Measurements from ENCODE around the gene TSPYL1.

TSPYL1 gene

DNA sequence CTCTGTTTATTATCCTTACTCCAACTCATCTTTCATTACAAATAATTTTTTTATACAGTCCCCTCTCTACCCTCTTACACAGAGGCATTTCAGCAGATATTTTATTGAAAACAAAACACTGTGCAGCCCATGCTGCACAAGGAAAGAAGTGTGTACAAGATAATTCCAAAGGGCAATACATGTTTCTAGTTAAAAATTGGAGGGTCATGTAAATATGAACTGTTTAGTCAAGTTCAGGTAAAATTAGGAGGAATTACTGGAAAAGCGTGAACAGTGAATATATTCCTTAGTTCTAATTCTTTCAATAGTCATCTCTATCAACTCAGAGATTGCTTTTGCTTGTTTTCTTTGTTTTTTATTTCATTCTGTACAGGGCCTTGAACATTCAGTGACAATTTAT, 27.9 kb upstream of the TSPYL1 start:
- Histone ChIP-seq H3K4me1 (ENCODE audit: control insufficient read depth, insufficient read depth, low read length) (no peaks in the 10 kb centered on the region), H3K9me3 (ENCODE audit: control insufficient read depth, insufficient read depth, low read depth, low read length) (no peaks in the 10 kb centered on the region), H3K36me3 (ENCODE audit: control insufficient read depth in 2 of 2, insufficient read depth in 1 of 2, low read length in 2 of 2) (no peaks in the 10 kb centered on the region), H3K4me3 (ENCODE audit: low read depth, low read length) (no peak overlapping the region), H3K27ac (ENCODE audit: extremely low read depth, low read depth, low read length) (no peak overlapping the region)
- POLR2A ChIA-PET, result interaction anchor here (1.1 kb wide), 1 partner anchor 9 kb away, joined by 3 read pairs; no protein-coding TSS in a partner anchor
- no peak for TF ChIP-seq ZNF324 (tag by site-specific recombination; IDR thresholded peaks at IDR 0.05)
- no peak for TF ChIP-seq SP2 (tag by site-specific recombination; IDR thresholded peaks at IDR 0.05)
- TF ChIP-seq OSR2 (tag by site-specific recombination; IDR thresholded peaks at IDR 0.05), result no peak
- TF ChIP-seq ZFP3 (tag by site-specific recombination; IDR thresholded peaks at IDR 0.05; ENCODE audit: low read depth), result no peak
- no peak for TF ChIP-seq ZNF211 (tag by site-specific recombination; IDR thresholded peaks at IDR 0.05; ENCODE audit: low read depth)
- no peak for TF ChIP-seq ZNF140 (tag by site-specific recombination; IDR thresholded peaks at IDR 0.05)
- no peak for TF ChIP-seq KLF10 (tag by site-specific recombination; IDR thresholded peaks at IDR 0.05)
- no peak for TF ChIP-seq ZNF354C (tag by site-specific recombination; IDR thresholded peaks at IDR 0.05; ENCODE audit: borderline replicate concordance, low read depth)
- TF ChIP-seq, protein P1, sequence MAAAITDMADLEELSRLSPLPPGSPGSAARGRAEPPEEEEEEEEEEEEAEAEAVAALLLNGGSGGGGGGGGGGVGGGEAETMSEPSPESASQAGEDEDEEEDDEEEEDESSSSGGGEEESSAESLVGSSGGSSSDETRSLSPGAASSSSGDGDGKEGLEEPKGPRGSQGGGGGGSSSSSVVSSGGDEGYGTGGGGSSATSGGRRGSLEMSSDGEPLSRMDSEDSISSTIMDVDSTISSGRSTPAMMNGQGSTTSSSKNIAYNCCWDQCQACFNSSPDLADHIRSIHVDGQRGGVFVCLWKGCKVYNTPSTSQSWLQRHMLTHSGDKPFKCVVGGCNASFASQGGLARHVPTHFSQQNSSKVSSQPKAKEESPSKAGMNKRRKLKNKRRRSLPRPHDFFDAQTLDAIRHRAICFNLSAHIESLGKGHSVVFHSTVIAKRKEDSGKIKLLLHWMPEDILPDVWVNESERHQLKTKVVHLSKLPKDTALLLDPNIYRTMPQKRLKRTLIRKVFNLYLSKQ (tag by site-specific recombination; IDR thresholded peaks at IDR 0.05; ENCODE audit: borderline replicate concordance), result no peak
- TF ChIP-seq, protein P2, sequence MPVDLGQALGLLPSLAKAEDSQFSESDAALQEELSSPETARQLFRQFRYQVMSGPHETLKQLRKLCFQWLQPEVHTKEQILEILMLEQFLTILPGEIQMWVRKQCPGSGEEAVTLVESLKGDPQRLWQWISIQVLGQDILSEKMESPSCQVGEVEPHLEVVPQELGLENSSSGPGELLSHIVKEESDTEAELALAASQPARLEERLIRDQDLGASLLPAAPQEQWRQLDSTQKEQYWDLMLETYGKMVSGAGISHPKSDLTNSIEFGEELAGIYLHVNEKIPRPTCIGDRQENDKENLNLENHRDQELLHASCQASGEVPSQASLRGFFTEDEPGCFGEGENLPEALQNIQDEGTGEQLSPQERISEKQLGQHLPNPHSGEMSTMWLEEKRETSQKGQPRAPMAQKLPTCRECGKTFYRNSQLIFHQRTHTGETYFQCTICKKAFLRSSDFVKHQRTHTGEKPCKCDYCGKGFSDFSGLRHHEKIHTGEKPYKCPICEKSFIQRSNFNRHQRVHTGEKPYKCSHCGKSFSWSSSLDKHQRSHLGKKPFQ (tag by site-specific recombination; IDR thresholded peaks at IDR 0.05), result no peak
- TF ChIP-seq ZNF621 (tag by site-specific recombination; IDR thresholded peaks at IDR 0.05), result no peak
- no peak for TF ChIP-seq HOXC10 (CRISPR knock-in tag; IDR thresholded peaks at IDR 0.05)
- TF ChIP-seq ZNF544 (tag by site-specific recombination; IDR thresholded peaks at IDR 0.05), result no peak
- CTCF ChIA-PET, result interaction anchor here (0.8 kb wide), 1 partner anchor 21 kb away, joined by 4 read pairs; no protein-coding TSS in a partner anchor

DNA sequence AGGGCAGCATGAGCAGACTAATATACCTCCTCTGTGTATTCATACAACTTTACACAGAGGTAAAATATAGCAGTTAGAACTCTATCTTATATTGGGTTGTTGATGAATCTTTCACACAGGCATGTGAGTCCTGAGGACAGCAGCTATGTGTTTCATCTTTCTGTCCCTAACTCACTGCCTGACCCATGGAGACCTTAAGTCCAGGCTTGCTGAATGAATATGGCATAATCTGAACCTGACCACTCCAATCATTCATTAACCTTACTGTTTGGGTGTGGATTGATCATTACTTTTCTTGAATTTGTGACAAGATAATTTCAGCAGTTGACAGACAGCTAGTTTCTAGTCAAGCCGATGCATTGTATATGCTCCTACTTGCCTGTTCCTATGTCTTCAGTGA, 27.3 kb upstream of the TSPYL1 start:
- Histone ChIP-seq H3K4me3 (ENCODE audit: low read depth, low read length) (no peak overlapping the region), H3K36me3 (ENCODE audit: control insufficient read depth in 2 of 2, insufficient read depth in 1 of 2, low read length in 2 of 2) (no peaks in the 10 kb centered on the region), H3K4me1 (ENCODE audit: control insufficient read depth, insufficient read depth, low read length) (no peaks in the 10 kb centered on the region), H3K9me3 (ENCODE audit: control insufficient read depth, insufficient read depth, low read depth, low read length) (no peaks in the 10 kb centered on the region), H3K27ac (ENCODE audit: extremely low read depth, low read depth, low read length) (no peak overlapping the region)
- ChIA-PET POLR2A (interaction anchor here (0.5 kb wide), 1 partner anchor 66 kb away, joined by 3 read pairs; no protein-coding TSS in a partner anchor), CTCF (interaction anchor here (1.2 to 1.3 kb wide), 2 partner anchors 39 to 254 kb away, joined by 3 to 4 read pairs; no protein-coding TSS in a partner anchor)
- TF ChIP-seq KLF1 (tag by site-specific recombination; IDR thresholded peaks at IDR 0.05), result no peak
- TF ChIP-seq, protein P3, sequence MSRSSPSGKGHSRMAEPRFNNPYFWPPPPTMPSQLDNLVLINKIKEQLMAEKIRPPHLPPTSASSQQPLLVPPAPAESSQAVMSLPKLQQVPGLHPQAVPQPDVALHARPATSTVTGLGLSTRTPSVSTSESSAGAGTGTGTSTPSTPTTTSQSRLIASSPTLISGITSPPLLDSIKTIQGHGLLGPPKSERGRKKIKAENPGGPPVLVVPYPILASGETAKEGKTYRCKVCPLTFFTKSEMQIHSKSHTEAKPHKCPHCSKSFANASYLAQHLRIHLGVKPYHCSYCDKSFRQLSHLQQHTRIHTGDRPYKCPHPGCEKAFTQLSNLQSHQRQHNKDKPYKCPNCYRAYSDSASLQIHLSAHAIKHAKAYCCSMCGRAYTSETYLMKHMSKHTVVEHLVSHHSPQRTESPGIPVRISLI (tag by site-specific recombination; IDR thresholded peaks at IDR 0.05), result no peak
- no peak for TF ChIP-seq ZNF501 (tag by site-specific recombination; IDR thresholded peaks at IDR 0.05)
- TF ChIP-seq, protein P4, sequence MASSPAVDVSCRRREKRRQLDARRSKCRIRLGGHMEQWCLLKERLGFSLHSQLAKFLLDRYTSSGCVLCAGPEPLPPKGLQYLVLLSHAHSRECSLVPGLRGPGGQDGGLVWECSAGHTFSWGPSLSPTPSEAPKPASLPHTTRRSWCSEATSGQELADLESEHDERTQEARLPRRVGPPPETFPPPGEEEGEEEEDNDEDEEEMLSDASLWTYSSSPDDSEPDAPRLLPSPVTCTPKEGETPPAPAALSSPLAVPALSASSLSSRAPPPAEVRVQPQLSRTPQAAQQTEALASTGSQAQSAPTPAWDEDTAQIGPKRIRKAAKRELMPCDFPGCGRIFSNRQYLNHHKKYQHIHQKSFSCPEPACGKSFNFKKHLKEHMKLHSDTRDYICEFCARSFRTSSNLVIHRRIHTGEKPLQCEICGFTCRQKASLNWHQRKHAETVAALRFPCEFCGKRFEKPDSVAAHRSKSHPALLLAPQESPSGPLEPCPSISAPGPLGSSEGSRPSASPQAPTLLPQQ (tag by site-specific recombination; IDR thresholded peaks at IDR 0.05), result no peak
- TF ChIP-seq, protein P5, sequence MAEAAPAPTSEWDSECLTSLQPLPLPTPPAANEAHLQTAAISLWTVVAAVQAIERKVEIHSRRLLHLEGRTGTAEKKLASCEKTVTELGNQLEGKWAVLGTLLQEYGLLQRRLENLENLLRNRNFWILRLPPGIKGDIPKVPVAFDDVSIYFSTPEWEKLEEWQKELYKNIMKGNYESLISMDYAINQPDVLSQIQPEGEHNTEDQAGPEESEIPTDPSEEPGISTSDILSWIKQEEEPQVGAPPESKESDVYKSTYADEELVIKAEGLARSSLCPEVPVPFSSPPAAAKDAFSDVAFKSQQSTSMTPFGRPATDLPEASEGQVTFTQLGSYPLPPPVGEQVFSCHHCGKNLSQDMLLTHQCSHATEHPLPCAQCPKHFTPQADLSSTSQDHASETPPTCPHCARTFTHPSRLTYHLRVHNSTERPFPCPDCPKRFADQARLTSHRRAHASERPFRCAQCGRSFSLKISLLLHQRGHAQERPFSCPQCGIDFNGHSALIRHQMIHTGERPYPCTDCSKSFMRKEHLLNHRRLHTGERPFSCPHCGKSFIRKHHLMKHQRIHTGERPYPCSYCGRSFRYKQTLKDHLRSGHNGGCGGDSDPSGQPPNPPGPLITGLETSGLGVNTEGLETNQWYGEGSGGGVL (tag by site-specific recombination; IDR thresholded peaks at IDR 0.05), result no peak
- TF ChIP-seq ZNF510 (tag by site-specific recombination; IDR thresholded peaks at IDR 0.05; ENCODE audit: insufficient replicate concordance), result no peak
- TF ChIP-seq SCRT2 (tag by site-specific recombination; IDR thresholded peaks at IDR 0.05), result no peak
- TF ChIP-seq, protein P6, sequence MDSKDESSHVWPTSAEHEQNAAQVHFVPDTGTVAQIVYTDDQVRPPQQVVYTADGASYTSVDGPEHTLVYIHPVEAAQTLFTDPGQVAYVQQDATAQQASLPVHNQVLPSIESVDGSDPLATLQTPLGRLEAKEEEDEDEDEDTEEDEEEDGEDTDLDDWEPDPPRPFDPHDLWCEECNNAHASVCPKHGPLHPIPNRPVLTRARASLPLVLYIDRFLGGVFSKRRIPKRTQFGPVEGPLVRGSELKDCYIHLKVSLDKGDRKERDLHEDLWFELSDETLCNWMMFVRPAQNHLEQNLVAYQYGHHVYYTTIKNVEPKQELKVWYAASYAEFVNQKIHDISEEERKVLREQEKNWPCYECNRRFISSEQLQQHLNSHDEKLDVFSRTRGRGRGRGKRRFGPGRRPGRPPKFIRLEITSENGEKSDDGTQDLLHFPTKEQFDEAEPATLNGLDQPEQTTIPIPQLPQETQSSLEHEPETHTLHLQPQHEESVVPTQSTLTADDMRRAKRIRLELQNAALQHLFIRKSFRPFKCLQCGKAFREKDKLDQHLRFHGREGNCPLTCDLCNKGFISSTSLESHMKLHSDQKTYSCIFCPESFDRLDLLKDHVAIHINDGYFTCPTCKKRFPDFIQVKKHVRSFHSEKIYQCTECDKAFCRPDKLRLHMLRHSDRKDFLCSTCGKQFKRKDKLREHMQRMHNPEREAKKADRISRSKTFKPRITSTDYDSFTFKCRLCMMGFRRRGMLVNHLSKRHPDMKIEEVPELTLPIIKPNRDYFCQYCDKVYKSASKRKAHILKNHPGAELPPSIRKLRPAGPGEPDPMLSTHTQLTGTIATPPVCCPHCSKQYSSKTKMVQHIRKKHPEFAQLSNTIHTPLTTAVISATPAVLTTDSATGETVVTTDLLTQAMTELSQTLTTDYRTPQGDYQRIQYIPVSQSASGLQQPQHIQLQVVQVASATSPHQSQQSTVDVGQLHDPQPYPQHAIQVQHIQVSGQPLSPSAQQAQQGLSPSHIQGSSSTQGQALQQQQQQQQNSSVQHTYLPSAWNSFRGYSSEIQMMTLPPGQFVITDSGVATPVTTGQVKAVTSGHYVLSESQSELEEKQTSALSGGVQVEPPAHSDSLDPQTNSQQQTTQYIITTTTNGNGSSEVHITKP (tag by site-specific recombination; IDR thresholded peaks at IDR 0.05), result no peak
- no peak for TF ChIP-seq ZNF664 (tag by site-specific recombination; IDR thresholded peaks at IDR 0.05)
- no peak for TF ChIP-seq ZNF157 (tag by site-specific recombination; IDR thresholded peaks at IDR 0.05)
- no peak for TF ChIP-seq ZNF585B (tag by site-specific recombination; IDR thresholded peaks at IDR 0.05)
- TF ChIP-seq ZNF324 (tag by site-specific recombination; IDR thresholded peaks at IDR 0.05), result no peak
- no peak for TF ChIP-seq ZFP69B (tag by site-specific recombination; IDR thresholded peaks at IDR 0.05)

Measured in HEK293 (cell line).